Measurements from ENCODE around the gene WNK4. TPM values are rescaled to one million over a fixed set of nuclear protein-coding genes. Genes with fewer than 3 reads are reported as not detected.

Gene WNK4
- total RNA-seq, result 0.20 and 0.79 TPM in 2 replicates

DNA sequence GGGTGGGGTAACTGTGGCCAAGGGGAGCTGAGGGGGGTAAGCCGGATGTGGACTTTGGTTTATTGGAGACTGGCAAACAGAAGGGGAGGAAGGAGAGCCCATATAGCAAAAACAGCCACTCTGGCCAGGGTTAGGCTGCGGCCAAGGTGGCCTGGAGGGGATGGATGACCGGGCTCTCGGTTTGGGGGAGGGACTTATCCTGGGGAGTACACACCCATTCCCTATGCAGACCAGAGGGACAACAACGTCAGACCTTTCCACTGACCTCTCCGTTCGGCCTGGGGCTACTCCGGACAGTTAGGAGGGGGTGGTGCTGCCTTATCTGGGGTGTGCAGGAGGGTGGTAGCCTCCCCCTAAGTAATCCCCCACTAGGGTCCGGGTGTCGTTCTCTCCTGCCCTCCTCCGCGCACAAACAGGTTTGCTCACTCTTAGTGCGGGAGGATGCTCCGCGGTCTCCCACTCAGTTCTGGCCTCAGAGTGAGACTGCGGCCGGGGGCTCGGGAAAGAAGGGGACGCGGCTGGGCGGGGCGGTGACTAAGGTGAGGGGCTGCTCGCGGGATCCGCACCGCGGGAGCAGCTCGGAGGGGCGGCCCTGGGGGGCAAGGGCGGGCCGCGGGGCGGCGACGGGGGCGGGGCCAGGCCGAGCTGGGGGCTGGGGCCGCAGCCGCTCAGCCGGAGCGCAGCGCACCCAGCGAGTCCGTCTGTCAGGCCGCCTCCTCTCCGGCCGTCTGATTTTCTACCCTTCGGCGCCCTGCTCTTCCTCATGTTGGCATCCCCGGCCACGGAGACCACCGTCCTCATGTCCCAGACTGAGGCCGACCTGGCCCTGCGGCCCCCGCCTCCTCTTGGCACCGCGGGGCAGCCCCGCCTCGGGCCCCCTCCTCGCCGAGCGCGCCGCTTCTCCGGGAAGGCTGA, at the start of gene WNK4:
WNK4 (plus strand) TSS at position 675 of the 915 bp plus-strand sequence; CDS start at position 764, 89 bp downstream.

DNA sequence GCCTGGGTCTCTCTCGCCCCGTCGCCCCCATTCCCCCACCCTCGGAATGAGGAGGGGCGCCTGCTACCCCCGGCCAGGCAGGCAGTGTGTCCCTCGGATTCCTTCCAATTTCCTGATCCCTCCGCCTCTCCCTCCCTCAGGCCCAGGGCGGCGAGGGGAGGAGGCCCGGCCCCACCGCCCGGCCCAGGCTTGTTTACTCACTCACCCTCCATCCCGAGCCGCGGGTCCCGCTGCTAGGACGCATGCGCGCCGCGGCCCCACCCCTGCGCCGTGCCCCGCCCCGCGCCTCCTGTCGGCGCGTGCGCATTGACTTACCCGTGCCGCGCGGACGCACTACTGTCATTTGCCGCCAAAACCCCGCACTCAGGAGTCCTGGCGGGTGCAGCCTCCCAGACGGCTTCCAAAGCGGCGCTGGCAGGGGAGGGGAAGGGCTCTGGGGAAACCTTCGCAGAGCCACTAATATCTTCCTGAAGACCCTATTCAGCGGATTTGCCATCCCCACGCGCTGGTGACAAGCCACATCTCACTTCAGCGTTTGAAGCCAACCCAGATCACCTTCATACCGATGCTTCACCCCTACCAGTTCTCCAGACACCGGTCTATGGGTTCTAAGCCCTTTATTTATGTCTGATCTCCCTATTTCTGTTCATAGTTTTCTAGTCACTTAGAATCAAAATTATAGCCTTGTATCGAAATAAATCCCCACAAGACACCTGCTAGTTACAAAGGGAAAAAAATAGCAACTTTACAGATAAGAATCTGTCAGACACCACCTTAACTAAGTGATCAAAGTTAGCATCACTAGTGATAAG, 35.4 kb upstream of the WNK4 start, which contains the start of gene EZH1:
EZH1 (minus strand) TSS at position 235 of the 812 bp plus-strand sequence. CDS start 16,099 bp downstream, outside the sequence.

DNA sequence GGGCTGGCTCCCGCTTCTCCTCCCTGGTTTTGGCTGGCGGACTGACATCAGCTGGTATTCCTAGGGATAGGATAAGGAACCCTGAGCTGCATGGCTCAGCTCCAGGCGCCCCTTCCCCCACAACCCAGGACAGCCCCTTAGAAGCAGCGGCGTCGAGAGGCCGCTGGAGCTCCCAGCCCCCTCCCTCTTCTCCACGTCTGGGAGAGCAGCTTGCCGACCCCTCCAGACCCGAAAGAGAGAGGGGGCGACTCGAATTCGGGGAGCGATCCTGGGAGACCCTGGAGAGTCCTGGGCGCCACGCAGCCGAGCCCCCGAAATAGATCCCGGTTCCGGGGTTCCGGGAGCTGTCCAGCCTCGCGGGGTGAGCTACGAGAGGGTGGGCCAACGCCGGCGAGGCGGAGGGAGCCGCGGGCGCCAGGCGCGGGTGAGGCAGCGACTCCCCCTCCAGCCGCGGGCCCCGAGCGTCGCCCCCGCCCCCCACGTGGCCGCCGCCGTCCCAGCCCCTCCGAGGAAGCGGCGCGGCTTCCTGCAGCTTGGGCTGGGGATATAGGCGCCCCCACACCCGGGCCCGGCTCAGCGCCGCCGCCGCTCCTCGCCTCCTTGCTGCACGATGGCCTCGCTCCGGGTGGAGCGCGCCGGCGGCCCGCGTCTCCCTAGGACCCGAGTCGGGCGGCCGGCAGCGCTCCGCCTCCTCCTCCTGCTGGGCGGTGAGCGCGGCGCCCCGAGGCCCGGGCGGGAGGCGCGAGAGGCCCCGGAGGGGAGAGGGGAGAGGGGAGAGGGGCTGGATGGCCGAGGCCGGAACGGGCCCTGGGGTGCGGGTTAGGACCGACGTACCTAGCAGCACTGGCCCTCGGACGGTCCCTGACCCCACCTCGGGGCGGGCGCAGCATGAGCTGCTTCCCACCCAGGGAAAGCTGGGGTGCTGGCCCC, 19.5 kb upstream of the WNK4 start, which contains the start of gene RAMP2:
RAMP2 (plus strand) TSS at position 576 of the 930 bp plus-strand sequence; CDS start at position 611, 35 bp downstream.

DNA sequence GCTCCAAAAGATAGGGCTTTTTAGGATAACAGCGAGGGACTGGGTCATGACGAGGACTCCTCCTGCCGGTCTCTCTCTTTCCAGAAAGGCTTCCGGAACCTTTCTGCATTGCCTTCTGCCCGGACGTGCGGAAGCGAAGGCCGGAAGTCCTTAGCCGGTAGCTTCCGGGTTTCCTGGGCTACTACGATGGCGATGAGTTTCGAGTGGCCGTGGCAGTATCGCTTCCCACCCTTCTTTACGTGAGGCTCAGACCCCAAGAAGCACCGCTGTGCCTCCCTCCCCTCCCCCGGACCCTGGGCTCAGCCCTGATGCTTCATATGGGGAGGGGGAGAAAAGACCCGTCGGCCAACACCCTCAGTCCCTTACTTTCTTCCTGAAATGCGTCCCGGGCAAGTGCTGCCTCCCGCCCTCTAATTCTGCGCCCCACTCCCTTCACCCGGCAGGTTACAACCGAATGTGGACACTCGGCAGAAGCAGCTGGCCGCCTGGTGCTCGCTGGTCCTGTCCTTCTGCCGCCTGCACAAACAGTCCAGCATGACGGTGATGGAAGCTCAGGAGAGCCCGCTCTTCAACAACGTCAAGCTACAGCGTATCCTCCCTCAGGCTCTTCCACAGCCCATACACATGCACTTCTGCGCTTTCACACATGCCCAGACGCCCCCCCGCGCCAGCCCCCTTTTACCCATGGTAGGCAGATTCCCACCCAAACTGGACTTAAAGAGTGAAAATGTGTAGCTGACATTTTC, 6.9 kb upstream of the WNK4 start, which contains the start of gene VPS25:
VPS25 (plus strand) TSS at position 160 of the 746 bp plus-strand sequence; CDS start at position 187, 27 bp downstream.

DNA sequence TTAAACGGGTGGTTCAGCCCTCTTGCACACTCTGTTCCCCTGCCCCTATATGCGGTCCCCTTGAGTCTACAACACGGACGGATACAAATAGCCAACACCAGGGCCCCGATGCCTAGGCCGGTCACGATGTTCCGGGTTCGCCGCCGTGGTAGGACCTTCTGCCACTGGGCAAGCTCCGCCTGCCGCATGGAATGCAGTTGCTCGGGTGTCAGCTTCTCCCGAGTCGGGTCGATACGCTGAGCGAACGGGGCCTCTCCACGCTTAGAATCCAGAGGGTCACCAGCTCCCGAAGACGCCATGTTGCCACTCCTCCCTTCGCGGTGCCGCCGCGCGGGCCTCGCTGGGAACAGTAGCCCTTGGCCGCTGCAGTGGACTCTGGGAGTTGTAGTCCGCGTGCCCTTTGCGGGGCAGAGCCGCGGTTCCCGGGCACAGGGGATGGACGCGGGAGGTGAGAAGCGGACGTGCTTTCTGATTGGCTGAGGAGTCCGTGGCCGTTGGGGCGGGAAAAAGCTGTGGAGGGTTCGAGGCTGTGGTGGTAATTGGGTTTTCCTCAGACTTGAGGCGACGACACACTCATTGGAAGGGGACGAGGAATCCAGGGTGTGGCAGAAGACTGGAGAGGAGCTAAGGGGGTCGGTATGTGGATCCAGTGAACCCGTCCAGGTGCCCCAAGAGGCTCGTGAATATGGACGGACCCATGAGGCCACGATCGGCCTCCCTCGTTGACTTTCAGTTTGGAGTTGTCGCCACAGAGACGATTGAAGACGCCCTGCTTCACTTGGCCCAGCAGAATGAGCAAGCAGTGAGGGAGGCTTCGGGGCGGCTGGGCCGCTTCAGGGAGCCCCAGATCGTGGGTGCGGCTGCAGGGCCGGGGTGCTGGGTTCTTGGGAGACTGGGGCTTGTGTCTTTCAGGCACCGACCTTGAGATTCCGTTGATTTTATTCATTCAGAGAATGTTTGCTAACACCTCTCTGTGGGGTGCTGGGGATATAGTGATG, 18.3 kb downstream of the WNK4 start, which contains the start of the genes CNTD1 and COA3:
CNTD1 (plus strand) TSS at position 479 of the 998 bp plus-strand sequence; CDS start at position 686, 207 bp downstream.
COA3 (minus strand) TSS at position 322 of the 998 bp plus-strand sequence; CDS start at position 299, 23 bp downstream.

DNA sequence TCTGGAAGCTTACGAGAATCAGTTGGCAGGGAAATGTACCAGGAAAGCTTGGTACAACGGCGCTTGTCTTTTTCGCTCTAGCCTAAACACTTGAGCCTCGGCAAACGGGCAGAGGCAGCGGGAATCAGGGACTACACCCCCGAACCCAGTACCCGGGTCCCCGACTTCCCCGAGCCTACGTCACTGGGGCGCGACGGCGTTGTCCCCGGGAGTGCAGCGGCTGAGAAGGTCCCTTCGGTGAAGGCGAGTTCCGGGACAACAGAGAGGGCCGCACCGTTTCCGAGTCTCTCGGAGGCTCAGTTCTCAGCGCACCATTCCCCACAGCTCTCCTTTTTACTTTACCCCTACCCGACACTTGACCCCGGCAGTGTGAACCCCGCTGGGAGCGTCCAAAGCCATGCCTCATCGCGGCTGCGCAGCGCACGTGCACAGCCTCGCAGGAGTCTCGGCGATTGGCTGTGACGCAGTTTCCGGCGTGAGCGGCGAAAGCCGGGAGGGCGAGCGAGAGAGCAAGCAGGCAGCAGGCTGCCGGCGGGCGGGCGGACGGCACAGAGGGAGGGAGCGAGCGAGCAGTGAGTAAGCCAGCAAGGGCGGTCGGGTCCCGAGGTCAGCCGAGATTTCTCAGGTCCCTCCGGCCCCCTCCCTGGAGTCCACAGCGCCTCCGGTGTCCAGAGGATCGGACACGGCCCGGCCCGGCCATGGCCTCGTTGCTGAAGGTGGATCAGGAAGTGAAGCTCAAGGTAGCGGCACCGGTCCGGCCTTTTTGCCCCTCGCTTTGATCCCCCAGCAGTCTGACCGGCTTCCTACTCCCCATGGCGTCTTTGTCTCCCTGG, 52.7 kb downstream of the WNK4 start, which contains the start of gene PSME3:
PSME3 (plus strand) TSS at position 464 of the 833 bp plus-strand sequence; CDS start at position 699, 235 bp downstream.

DNA sequence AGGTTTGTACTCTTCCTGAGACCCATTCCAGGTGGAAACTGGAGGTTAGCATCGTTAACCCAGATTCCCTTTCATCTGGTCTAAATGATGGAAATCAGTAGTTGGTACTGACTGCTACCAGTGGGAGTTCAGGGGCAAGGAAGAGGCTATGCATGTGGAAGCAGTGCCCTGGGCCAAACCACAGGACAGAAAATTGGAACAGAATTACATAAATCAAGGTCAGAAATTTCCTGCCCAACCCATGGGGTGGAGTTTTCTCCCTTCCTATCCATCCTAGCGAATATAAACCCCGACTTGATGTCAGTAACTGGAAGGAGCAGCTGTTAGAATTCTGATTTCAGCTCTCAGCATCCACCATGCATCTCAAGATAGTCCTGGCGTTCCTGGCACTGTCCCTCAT, 63.9 kb downstream of the WNK4 start, which contains the start of gene AOC2:
AOC2 (plus strand) TSS at position 310 of the 400 bp plus-strand sequence; CDS start at position 357, 47 bp downstream.

Other genes with a start within 250 kb of the WNK4 start
- gene NAGLU, start 244.4 kb upstream of the WNK4 start, total RNA-seq, result 68.0 and 69.1 TPM in 2 replicates
- gene HSD17B1, start 227.7 kb upstream of the WNK4 start, total RNA-seq, result 2.0 and 5.7 TPM in 2 replicates
- gene COASY, start 218.5 kb upstream of the WNK4 start, total RNA-seq, result 24.2 and 31.5 TPM in 2 replicates
- gene MLX, start 213.5 kb upstream of the WNK4 start, total RNA-seq, result 37.1 and 42.2 TPM in 2 replicates
- 3.7 and 4.3 TPM in 2 replicates for gene PSMC3IP, start 202.9 kb upstream of the WNK4 start, total RNA-seq
- gene RETREG3, start 171.2 kb upstream of the WNK4 start, total RNA-seq, result 58.5 and 62.9 TPM in 2 replicates
- gene TUBG1, start 170.9 kb upstream of the WNK4 start, total RNA-seq, result 23.8 and 37.4 TPM in 2 replicates
- gene TUBG2, start 121.3 kb upstream of the WNK4 start, total RNA-seq, result 12.0 and 15.6 TPM in 2 replicates
- 16.9 and 23.8 TPM in 2 replicates for gene PLEKHH3, start 103.6 kb upstream of the WNK4 start, total RNA-seq
- gene CCR10, start 98.8 kb upstream of the WNK4 start, total RNA-seq, result 2.9 and 6.0 TPM in 2 replicates
- 57.2 and 112 TPM in 2 replicates for gene CNTNAP1, start 98.1 kb upstream of the WNK4 start, total RNA-seq
- gene EZH1, start 35.6 kb upstream of the WNK4 start, total RNA-seq, result 20.6 and 21.3 TPM in 2 replicates
- gene RAMP2, start 19.4 kb upstream of the WNK4 start, total RNA-seq, result 0.13 and 0.46 TPM in 2 replicates
- 44.1 and 44.4 TPM in 2 replicates for gene VPS25, start 7.2 kb upstream of the WNK4 start, total RNA-seq
- 41.7 and 50.0 TPM in 2 replicates for gene COA3, start 18.1 kb downstream of the WNK4 start, total RNA-seq
- 0.07 and 0.36 TPM in 2 replicates for gene CNTD1, start 18.3 kb downstream of the WNK4 start, total RNA-seq
- 94.1 and 99.6 TPM in 2 replicates for gene BECN1, start 43.7 kb downstream of the WNK4 start, total RNA-seq
- 60.6 and 62.2 TPM in 2 replicates for gene PSME3, start 52.8 kb downstream of the WNK4 start, total RNA-seq
- 0.79 and 0.85 TPM in 2 replicates for gene AOC2, start 64.0 kb downstream of the WNK4 start, total RNA-seq
- gene AOC3, start 70.6 kb downstream of the WNK4 start, total RNA-seq, result 1.3 and 5.9 TPM in 2 replicates
- not detected in 2 replicates for gene G6PC1, start 120.2 kb downstream of the WNK4 start, total RNA-seq
- 18.2 and 20.0 TPM in 2 replicates for gene AARSD1, start 183.8 kb downstream of the WNK4 start, total RNA-seq
- gene PTGES3L, start 199.5 kb downstream of the WNK4 start, total RNA-seq, result 0.07 and 0.23 TPM in 2 replicates
- 13.4 and 15.4 TPM in 2 replicates for gene RUNDC1, start 200.0 kb downstream of the WNK4 start, total RNA-seq
- 364 and 471 TPM in 2 replicates for gene RPL27, start 217.8 kb downstream of the WNK4 start, total RNA-seq
- gene IFI35, start 226.2 kb downstream of the WNK4 start, total RNA-seq, result 14.2 and 21.2 TPM in 2 replicates
- gene VAT1, start 241.8 kb downstream of the WNK4 start, total RNA-seq, result 136 and 240 TPM in 2 replicates
- 0.17 and 0.20 TPM in 2 replicates for gene RND2, start 244.6 kb downstream of the WNK4 start, total RNA-seq

Measured in smooth muscle cell of the pulmonary artery (primary cell).